SK-N-MC (cell line): ENCODE results near the gene EPN3.

ENCODE experiments used
- EZH2 ChIP-seq: fragments of 200-600 bp; sonication (generic); IDR thresholded peaks from one replicate; pipeline ENCODE4 v1.6.1; 2017; ENCODE audit warnings: antibody characterized with exemption
- POLR2AphosphoS5 ChIP-seq: IDR thresholded peaks from 2 replicates; pipeline ENCODE4 v1.6.1; 2012; ENCODE audit warnings: mild to moderate bottlenecking, low read depth, low read length, borderline replicate concordance

- TF ChIP-seq EZH2 (no peak), POLR2AphosphoS5 (no peak)
Measured at GRCh38 chr17:50563092-50563511, 30.6 kb downstream of the EPN3 start.
